ENCODE measurements around the gene EBPL.

Gene EBPL

GRCh38 chr13:49655906-49656305 is 35.4 kb downstream of the EBPL start:
- H3K79me2 ChIP-seq (ENCODE audit: insufficient read depth, low read depth), result no peaks in the 10 kb centered on the region
- no peaks in the 10 kb centered on the region for H3K4me1 ChIP-seq (ENCODE audit: low read depth, poor library complexity, severe bottlenecking)
- no peak overlapping the region for H3K4me2 ChIP-seq
- H4K20me1 ChIP-seq (ENCODE audit: insufficient read depth), result no peaks in the 10 kb centered on the region
- no peak overlapping the region for H2AFZ ChIP-seq (ENCODE audit: low read depth)
- H3K4me3 ChIP-seq (IDR thresholded peaks at IDR 0.05; ENCODE audit: insufficient read depth, low read depth, low read length), result no peak overlapping the region
- H3K27ac ChIP-seq, result no peak overlapping the region
- no peaks in the 10 kb centered on the region for H3K27me3 ChIP-seq (ENCODE audit: insufficient read depth, low read depth)
- TF ChIP-seq CTCF (conservative IDR thresholded peaks at IDR 0.05; ENCODE audit: low read depth, low read length), result no peak
- no peaks in the 10 kb centered on the region for H3K36me3 ChIP-seq (ENCODE audit: insufficient read depth)
- no peak overlapping the region for H3K9ac ChIP-seq

GRCh38 chr13:49654011-49654410 is 37.3 kb downstream of the EBPL start:
- H2AFZ ChIP-seq (ENCODE audit: low read depth), result no peak overlapping the region
- no peaks in the 10 kb centered on the region for H3K36me3 ChIP-seq (ENCODE audit: insufficient read depth)
- H3K4me3 ChIP-seq (IDR thresholded peaks at IDR 0.05; ENCODE audit: insufficient read depth, low read depth, low read length), result no peak overlapping the region
- H3K9ac ChIP-seq, result no peak overlapping the region
- H3K27me3 ChIP-seq (ENCODE audit: insufficient read depth, low read depth), result no peaks in the 10 kb centered on the region
- H4K20me1 ChIP-seq (ENCODE audit: insufficient read depth), result no peaks in the 10 kb centered on the region
- no peak overlapping the region for H3K27ac ChIP-seq
- no peak for TF ChIP-seq CTCF (conservative IDR thresholded peaks at IDR 0.05; ENCODE audit: low read depth, low read length)
- no peak overlapping the region for H3K4me2 ChIP-seq
- no peaks in the 10 kb centered on the region for H3K79me2 ChIP-seq (ENCODE audit: insufficient read depth, low read depth)
- H3K4me1 ChIP-seq (ENCODE audit: low read depth, poor library complexity, severe bottlenecking), result no peaks in the 10 kb centered on the region

GRCh38 chr13:49653478-49653877 is 37.8 kb downstream of the EBPL start:
- H3K4me1 ChIP-seq (ENCODE audit: low read depth, poor library complexity, severe bottlenecking), result no peaks in the 10 kb centered on the region
- no peak overlapping the region for H3K4me2 ChIP-seq
- H3K27ac ChIP-seq, result no peak overlapping the region
- no peaks in the 10 kb centered on the region for H3K36me3 ChIP-seq (ENCODE audit: insufficient read depth)
- no peaks in the 10 kb centered on the region for H3K27me3 ChIP-seq (ENCODE audit: insufficient read depth, low read depth)
- no peak overlapping the region for H3K9ac ChIP-seq
- no peak overlapping the region for H2AFZ ChIP-seq (ENCODE audit: low read depth)
- no peak for TF ChIP-seq CTCF (conservative IDR thresholded peaks at IDR 0.05; ENCODE audit: low read depth, low read length)
- no peaks in the 10 kb centered on the region for H3K79me2 ChIP-seq (ENCODE audit: insufficient read depth, low read depth)
- H3K4me3 ChIP-seq (IDR thresholded peaks at IDR 0.05; ENCODE audit: insufficient read depth, low read depth, low read length), result no peak overlapping the region
- H4K20me1 ChIP-seq (ENCODE audit: insufficient read depth), result no peaks in the 10 kb centered on the region

- TF ChIP-seq CTCF (conservative IDR thresholded peaks at IDR 0.05; ENCODE audit: low read depth, low read length), result no peak; the same call in 1 of the 2 replicates
- Histone ChIP-seq H3K27me3 (ENCODE audit: insufficient read depth, low read depth) (no peaks in the 10 kb centered on the region), H3K36me3 (ENCODE audit: insufficient read depth) (no peaks in the 10 kb centered on the region), H3K4me3 (IDR thresholded peaks at IDR 0.05; ENCODE audit: insufficient read depth, low read depth, low read length) (no peak overlapping the region), H3K4me1 (ENCODE audit: low read depth, poor library complexity, severe bottlenecking) (no peaks in the 10 kb centered on the region), H3K4me2 (no peak overlapping the region), H2AFZ (ENCODE audit: low read depth) (no peak overlapping the region), H3K9ac (no peak overlapping the region), H3K79me2 (ENCODE audit: insufficient read depth, low read depth) (no peaks in the 10 kb centered on the region), H4K20me1 (ENCODE audit: insufficient read depth) (no peaks in the 10 kb centered on the region), H3K27ac (no peak overlapping the region)
These were observed 38.7 kb downstream of the EBPL start for GRCh38 chr13:49652355-49653305.
